GM18526 (cell line): ENCODE measurements around the gene TRUB2.

Experiments used
- POLR2A ChIP-seq: IDR thresholded peaks from 3 replicates; pipeline ENCODE4 v1.6.1; 2011; ENCODE audit not compliant: insufficient read length; ENCODE audit errors: extremely low read depth

TRUB2 gene

GRCh38 chr9:128260340-128260739 is 61.9 kb downstream of the TRUB2 start:
- TF ChIP-seq POLR2A = no peak

- TF ChIP-seq POLR2A = no peak
These were observed 63.1 kb downstream of the TRUB2 start for GRCh38 chr9:128259156-128259555.

- TF ChIP-seq POLR2A = no peak
These were observed 63.9 kb downstream of the TRUB2 start for GRCh38 chr9:128258326-128258725.

- no peak for TF ChIP-seq POLR2A
These were observed 64.3 kb downstream of the TRUB2 start for GRCh38 chr9:128257907-128258306.

- TF ChIP-seq POLR2A = no peak
These were observed 65.0 kb downstream of the TRUB2 start for GRCh38 chr9:128257086-128257825.
